ENCODE data around the gene SPPL3.

The SPPL3 gene

GRCh38 chr12:120749256-120749655, 154.9 kb downstream of the SPPL3 start:
- Histone ChIP-seq H3K9me3 (ENCODE audit: insufficient read depth, low read length) (no peaks in the 10 kb centered on the region), H3K4me2 (ENCODE audit: low read depth, low read length, poor library complexity, severe bottlenecking) (no peak overlapping the region), H4K20me1 (ENCODE audit: low read depth, low read length) (no peaks in the 10 kb centered on the region), H3F3A (ENCODE audit: insufficient read depth) (no peaks in the 10 kb centered on the region), H3K79me2 (ENCODE audit: insufficient read depth, low read length) (no peaks in the 10 kb centered on the region), H3K4me3 (ENCODE audit: insufficient read depth, low read length, poor library complexity, severe bottlenecking) (no peak overlapping the region), H3K36me3 (ENCODE audit: low read length) (no peaks in the 10 kb centered on the region), H3K27me3 (ENCODE audit: low read length) (no peaks in the 10 kb centered on the region), H3K9me2 (replicated peaks; ENCODE audit: insufficient read depth, low read length) (no peaks in the 10 kb centered on the region), H2AFZ (ENCODE audit: low read depth, low read length, severe bottlenecking) (no peak overlapping the region), H3K27ac (ENCODE audit: low read depth, low read length) (no peak overlapping the region), H3K9ac (ENCODE audit: low read length) (no peak overlapping the region)
- no peak for TF ChIP-seq EZH2phosphoT487 (conservative IDR thresholded peaks at IDR 0.05; ENCODE audit: low read length)
- TF ChIP-seq, protein P1, sequence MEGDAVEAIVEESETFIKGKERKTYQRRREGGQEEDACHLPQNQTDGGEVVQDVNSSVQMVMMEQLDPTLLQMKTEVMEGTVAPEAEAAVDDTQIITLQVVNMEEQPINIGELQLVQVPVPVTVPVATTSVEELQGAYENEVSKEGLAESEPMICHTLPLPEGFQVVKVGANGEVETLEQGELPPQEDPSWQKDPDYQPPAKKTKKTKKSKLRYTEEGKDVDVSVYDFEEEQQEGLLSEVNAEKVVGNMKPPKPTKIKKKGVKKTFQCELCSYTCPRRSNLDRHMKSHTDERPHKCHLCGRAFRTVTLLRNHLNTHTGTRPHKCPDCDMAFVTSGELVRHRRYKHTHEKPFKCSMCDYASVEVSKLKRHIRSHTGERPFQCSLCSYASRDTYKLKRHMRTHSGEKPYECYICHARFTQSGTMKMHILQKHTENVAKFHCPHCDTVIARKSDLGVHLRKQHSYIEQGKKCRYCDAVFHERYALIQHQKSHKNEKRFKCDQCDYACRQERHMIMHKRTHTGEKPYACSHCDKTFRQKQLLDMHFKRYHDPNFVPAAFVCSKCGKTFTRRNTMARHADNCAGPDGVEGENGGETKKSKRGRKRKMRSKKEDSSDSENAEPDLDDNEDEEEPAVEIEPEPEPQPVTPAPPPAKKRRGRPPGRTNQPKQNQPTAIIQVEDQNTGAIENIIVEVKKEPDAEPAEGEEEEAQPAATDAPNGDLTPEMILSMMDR (IDR thresholded peaks at IDR 0.05; ENCODE audit: insufficient read depth, low read length, poor library complexity, severe bottlenecking), result no peak

DNA sequence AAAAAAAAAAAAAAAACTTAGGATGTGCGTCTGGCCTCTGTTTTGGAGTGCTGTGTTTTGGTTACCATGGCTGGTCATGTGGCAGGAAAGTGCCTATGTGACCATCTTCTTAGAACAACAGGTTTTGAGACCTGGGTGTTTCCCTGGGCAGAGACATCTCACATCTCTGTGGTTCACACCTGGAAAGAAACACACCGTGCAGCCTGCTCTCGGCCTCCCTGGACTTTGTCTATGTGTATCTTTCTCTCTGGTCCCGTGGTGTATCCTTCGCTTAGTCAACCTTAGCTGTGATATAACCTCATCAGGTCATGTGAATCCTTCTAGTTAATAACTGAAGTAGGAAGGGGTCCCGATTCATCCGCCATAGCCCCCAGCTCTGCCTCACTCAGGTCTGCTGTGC, 155.9 kb downstream of the SPPL3 start:
- H3K27me3 ChIP-seq (ENCODE audit: low read length), result no peaks in the 10 kb centered on the region
- no peaks in the 10 kb centered on the region for H3F3A ChIP-seq (ENCODE audit: insufficient read depth)
- H3K9ac ChIP-seq (ENCODE audit: low read length), result no peak overlapping the region
- no peaks in the 10 kb centered on the region for H3K9me3 ChIP-seq (ENCODE audit: insufficient read depth, low read length)
- H2AFZ ChIP-seq (ENCODE audit: low read depth, low read length, severe bottlenecking), result no peak overlapping the region
- no peak overlapping the region for H3K27ac ChIP-seq (ENCODE audit: low read depth, low read length)
- H4K20me1 ChIP-seq (ENCODE audit: low read depth, low read length), result no peaks in the 10 kb centered on the region
- no peaks in the 10 kb centered on the region for H3K36me3 ChIP-seq (ENCODE audit: low read length)
- no peak for TF ChIP-seq EZH2phosphoT487 (conservative IDR thresholded peaks at IDR 0.05; ENCODE audit: low read length)
- TF ChIP-seq, protein P1 (IDR thresholded peaks at IDR 0.05; ENCODE audit: insufficient read depth, low read length, poor library complexity, severe bottlenecking), result no peak
- no peak overlapping the region for H3K4me3 ChIP-seq (ENCODE audit: insufficient read depth, low read length, poor library complexity, severe bottlenecking)
- no peak overlapping the region for H3K4me2 ChIP-seq (ENCODE audit: low read depth, low read length, poor library complexity, severe bottlenecking)
- no peaks in the 10 kb centered on the region for H3K9me2 ChIP-seq (replicated peaks; ENCODE audit: insufficient read depth, low read length)
- H3K79me2 ChIP-seq (ENCODE audit: insufficient read depth, low read length), result no peaks in the 10 kb centered on the region

DNA sequence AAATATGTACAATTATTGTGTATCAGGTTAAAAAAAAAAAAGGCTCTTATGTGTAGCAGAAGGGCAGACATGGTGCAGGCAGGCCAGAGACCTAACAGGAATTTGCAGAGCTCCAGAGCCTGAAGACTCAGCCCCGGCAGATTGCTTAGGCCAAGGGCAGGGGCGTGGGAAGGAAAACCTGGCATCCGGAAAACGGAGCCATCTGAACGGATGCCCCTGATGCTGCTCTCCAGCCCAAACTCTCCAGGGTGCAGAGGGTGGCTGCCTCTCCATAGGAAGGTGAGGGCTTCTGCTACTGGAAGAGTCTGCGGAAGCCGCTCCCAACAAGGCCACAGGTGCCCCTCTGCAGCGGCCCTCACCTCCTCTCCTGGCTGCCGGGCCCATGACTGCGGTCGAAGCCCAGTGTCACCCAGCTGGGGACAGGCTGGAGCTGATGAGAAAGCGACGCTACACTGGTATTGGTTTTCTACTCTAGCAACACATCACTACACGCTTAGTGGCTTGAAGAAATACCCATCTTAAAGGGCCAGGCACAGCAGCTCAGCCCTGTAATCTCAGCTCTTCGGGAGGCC, 159.2 kb downstream of the SPPL3 start:
- no peak overlapping the region for H3K4me3 ChIP-seq (ENCODE audit: insufficient read depth, low read length, poor library complexity, severe bottlenecking)
- no peaks in the 10 kb centered on the region for H3K9me2 ChIP-seq (replicated peaks; ENCODE audit: insufficient read depth, low read length)
- no peaks in the 10 kb centered on the region for H3K9me3 ChIP-seq (ENCODE audit: insufficient read depth, low read length)
- TF ChIP-seq, protein P1 (IDR thresholded peaks at IDR 0.05; ENCODE audit: insufficient read depth, low read length, poor library complexity, severe bottlenecking), result no peak
- no peak for TF ChIP-seq EZH2phosphoT487 (conservative IDR thresholded peaks at IDR 0.05; ENCODE audit: low read length)
- H3K27ac ChIP-seq (ENCODE audit: low read depth, low read length), result no peak overlapping the region
- H3K9ac ChIP-seq (ENCODE audit: low read length), result no peak overlapping the region
- no peaks in the 10 kb centered on the region for H3K27me3 ChIP-seq (ENCODE audit: low read length)
- no peak overlapping the region for H3K4me2 ChIP-seq (ENCODE audit: low read depth, low read length, poor library complexity, severe bottlenecking)
- H3K36me3 ChIP-seq (ENCODE audit: low read length), result no peaks in the 10 kb centered on the region
- H3K79me2 ChIP-seq (ENCODE audit: insufficient read depth, low read length), result no peaks in the 10 kb centered on the region
- H3F3A ChIP-seq (ENCODE audit: insufficient read depth), result no peaks in the 10 kb centered on the region
- no peak overlapping the region for H2AFZ ChIP-seq (ENCODE audit: low read depth, low read length, severe bottlenecking)
- no peaks in the 10 kb centered on the region for H4K20me1 ChIP-seq (ENCODE audit: low read depth, low read length)
